ENCODE results near the gene ATP1A4.

DNA sequence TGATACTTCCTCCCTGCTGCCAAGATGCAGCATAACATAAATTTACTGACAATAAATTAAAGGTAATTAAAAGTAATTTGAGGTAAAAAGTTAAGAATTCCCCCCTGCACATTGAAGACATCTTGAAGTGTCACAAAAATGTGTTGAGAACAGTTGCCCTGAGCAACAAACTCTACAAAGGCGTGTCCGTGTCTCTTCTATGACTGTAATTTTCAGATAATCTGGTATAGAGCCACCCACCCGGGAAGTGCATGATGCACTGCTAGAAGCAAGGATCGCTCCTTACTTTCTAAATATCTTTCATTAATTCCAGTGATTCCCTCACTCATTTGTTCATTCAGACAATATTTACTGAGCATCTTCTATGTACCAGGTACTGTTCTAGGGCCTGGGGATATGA, 27.9 kb downstream of the ATP1A4 start:
- TF ChIP-seq, protein P1, sequence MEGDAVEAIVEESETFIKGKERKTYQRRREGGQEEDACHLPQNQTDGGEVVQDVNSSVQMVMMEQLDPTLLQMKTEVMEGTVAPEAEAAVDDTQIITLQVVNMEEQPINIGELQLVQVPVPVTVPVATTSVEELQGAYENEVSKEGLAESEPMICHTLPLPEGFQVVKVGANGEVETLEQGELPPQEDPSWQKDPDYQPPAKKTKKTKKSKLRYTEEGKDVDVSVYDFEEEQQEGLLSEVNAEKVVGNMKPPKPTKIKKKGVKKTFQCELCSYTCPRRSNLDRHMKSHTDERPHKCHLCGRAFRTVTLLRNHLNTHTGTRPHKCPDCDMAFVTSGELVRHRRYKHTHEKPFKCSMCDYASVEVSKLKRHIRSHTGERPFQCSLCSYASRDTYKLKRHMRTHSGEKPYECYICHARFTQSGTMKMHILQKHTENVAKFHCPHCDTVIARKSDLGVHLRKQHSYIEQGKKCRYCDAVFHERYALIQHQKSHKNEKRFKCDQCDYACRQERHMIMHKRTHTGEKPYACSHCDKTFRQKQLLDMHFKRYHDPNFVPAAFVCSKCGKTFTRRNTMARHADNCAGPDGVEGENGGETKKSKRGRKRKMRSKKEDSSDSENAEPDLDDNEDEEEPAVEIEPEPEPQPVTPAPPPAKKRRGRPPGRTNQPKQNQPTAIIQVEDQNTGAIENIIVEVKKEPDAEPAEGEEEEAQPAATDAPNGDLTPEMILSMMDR (conservative IDR thresholded peaks at IDR 0.05; ENCODE audit: low read length): no peak
- TF ChIP-seq EZH2phosphoT487 (IDR thresholded peaks at IDR 0.05; ENCODE audit: borderline replicate concordance, low read depth, low read length): no peak

All from OCI-LY7 (cell line).